NCI-H1105 (cell line): Measurements from ENCODE around the gene PPP6R2.
A peak's percentile ranks its signal among the peaks of the same experiment; 100 is the strongest.

Experiments
- DNase-seq: peaks from one replicate; lab custom pipeline; 2025; lab: John Stamatoyannopoulos, UW

The PPP6R2 gene, protein sequence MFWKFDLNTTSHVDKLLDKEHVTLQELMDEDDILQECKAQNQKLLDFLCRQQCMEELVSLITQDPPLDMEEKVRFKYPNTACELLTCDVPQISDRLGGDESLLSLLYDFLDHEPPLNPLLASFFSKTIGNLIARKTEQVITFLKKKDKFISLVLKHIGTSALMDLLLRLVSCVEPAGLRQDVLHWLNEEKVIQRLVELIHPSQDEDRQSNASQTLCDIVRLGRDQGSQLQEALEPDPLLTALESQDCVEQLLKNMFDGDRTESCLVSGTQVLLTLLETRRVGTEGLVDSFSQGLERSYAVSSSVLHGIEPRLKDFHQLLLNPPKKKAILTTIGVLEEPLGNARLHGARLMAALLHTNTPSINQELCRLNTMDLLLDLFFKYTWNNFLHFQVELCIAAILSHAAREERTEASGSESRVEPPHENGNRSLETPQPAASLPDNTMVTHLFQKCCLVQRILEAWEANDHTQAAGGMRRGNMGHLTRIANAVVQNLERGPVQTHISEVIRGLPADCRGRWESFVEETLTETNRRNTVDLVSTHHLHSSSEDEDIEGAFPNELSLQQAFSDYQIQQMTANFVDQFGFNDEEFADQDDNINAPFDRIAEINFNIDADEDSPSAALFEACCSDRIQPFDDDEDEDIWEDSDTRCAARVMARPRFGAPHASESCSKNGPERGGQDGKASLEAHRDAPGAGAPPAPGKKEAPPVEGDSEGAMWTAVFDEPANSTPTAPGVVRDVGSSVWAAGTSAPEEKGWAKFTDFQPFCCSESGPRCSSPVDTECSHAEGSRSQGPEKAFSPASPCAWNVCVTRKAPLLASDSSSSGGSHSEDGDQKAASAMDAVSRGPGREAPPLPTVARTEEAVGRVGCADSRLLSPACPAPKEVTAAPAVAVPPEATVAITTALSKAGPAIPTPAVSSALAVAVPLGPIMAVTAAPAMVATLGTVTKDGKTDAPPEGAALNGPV

DNA sequence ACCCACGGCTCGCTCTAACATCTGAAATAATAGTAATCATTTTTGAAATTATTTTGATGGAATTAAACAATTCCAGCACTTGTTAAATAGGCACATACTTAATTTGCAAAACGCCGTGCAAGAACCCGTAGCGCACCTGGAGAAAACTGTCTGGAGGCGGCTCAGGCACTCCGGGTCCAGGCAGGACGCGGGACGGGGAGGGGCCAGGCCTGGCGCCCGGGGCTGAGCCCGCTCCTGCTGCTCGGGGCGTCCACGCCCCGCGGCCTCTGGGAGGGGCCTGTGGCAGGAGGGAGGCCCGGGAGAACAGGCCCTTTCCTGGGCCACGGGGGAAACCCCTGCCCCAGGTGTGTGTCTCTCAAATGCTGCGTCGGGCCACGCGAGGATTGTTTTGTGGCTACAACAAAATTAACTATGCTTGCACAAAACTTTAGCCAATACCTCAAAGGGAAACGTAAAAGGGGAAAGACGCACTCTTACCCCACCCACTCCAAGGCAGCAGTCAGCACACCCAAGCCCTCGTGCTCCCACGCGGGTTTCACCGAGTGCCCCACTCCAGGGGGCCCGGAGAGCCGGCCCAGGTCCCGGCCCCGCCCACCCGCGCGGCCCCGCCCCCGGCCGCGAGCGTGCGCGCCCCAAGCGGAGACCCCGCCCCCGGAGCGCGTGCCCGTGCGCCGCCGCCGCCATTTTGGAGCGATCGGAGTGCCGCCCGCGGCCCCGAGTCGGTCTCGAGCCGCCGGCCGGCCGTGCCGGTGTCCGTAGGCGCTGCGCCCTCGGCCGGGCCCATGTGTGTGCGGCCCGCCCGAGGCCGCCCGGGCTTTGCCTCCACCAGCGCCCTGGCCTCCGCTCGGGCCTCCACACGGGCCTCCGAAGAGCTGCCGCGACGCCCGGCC lies at the start of gene PPP6R2:
Gene PPP6R2 (plus strand): TSS at position 677 of the 890 bp plus-strand sequence. CDS start 50,582 bp downstream, outside the sequence.
- DNase-seq = peak; percentile 51

DNA sequence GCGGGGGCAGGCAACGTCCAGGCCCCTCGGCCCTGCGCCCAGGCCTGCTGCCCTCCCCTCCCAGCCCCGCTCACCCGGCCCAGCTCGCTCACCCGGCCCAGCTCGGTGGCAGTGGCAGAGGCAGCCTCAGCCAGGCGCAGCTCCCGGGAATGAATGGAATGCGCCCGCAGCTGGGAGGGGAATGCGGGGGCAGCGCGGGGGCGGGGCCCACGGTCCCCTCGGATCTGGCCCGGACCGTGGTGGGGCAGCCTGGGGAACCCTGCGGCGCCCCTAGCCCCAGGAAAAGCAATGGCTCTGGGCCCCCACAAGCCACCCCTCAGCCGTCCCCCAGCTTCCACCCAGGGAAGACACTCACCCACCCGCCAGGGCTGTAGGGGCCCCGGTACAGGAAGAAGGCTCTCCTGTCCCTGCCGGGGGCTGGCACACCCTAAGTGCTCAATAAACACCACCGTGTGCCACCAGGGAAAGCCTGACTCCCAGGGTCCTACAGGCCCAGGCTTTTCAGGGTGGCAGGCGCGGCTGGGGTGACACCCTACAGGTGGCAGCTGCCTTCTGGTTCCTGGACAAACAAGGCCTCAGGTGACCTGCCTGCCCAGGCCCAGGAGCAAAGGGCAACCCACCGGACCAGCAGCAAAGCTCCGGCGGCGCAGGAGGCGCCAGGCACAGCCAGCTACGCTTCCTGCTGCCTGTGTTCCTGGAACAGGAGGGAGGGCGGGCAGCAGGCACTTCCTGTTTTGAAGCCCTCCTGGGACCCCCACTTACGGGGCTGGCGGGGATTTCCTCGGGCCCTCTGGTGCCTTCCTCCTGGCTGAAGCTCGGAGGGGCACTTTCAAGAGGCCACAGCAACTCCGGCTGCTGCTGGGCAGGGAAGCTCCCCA lies 49.4 kb upstream of the PPP6R2 start:
- no peak for DNase-seq

DNA sequence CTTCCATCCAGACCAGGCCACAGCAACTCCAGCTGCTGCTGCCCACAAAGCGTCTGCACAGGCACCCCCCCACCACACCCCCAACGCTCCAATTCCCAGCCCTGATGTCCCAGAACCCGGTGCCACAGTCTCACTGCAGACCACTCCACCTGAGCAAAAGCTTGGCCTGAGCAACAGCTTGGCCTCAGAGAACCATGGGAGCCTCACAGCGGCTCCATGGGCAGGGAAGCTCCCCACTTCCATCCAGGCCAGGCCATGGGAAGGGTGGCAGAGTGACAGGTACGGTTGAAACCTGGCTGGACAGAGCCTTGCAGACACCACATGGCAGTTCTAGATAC lies 48.8 kb upstream of the PPP6R2 start:
- no peak for DNase-seq

DNA sequence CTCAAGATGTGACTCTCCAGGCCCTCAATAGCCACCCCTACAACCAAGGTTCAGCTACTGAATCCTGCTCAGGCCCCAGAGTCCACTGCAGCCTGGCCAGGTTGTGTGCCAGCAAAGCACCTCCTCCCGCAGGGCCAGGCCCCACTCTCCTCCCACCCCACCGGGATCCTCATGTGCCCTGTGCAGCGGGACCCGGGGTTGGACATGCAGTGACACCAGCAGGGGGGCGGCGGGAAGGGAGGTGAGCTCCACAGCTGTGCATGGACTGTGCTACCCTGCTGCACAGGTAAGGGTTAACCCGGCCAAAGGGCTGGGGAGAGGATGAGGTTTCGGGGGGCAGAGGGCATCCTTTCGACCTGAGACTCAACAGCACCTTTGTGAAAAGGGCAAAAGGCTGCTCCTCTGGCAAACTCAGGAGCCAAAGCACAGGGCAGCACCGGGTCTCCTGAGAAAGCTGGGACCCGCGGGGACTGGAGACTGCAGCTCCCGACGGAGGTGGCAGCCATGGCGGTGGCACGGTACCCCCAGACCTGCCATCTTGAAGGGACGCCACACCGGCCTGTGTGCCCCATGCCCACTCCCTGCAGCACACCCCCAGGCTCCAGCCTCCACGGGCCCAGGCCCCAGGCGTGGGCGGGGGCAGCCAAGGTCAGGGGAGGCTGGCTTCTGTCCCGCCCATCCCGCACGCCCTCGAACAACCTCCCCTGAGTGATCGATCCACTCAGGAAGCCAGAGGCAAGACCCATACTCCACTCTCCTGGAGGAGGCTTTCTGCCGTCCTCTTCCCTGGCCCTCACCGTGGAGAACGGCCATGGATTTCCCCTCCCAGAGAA lies 46.3 kb upstream of the PPP6R2 start:
- no peak for DNase-seq

DNA sequence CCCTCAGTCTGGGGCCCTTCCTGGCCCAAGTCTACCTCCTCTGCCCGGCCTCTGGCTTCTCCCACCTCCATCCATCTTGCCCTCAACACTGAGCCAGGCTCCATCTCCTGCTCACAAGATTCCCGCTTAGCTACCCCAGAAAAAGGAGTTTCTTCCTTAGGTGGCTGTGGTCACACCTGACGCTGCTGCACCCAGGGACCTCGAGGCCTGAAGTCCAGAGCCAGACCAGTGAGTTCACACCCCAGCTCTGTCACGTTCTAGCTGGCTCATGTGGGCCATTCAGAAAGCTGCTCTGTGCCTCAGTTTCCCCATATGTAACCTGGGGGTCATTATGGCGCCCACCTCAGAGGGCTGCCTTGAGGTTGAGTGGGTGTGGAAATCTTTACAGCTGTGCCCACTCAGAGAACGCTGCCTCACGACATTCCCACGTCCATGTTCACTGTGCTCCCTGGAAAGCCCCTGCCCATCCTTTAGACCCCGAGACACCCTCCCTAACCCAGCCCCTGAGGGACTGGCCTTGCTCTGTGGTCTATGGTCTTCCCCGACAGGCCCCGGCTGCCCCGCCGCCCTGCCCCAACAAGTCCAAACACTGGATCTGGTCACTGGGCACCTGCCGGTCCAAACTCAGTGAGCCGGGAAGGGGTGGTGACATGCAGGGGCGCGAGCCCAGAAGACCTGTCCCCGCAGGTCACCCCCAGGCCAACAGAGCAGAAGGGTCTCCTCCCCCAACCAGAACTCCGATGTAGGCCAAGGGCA lies 45.4 kb upstream of the PPP6R2 start:
- no peak for DNase-seq

DNA sequence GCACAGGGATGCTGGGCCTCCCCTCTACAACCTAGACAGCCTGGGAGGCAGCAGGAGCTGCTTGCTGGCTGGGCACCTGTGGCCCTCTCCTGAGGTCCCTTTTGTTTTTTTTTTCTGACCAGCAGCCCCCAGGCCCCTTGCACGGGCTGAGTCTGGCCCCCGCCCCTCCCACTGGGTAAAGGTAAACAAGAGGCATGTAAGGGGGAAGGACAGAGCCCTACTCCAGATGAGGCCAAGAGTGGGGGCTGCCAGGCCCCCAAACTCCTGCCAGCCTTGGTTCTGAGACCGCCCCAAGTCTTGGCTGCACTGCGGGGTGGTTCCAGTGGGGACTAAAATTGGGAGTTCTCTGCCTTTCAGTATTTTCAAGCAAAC lies 44.9 kb upstream of the PPP6R2 start:
- DNase-seq = no peak

DNA sequence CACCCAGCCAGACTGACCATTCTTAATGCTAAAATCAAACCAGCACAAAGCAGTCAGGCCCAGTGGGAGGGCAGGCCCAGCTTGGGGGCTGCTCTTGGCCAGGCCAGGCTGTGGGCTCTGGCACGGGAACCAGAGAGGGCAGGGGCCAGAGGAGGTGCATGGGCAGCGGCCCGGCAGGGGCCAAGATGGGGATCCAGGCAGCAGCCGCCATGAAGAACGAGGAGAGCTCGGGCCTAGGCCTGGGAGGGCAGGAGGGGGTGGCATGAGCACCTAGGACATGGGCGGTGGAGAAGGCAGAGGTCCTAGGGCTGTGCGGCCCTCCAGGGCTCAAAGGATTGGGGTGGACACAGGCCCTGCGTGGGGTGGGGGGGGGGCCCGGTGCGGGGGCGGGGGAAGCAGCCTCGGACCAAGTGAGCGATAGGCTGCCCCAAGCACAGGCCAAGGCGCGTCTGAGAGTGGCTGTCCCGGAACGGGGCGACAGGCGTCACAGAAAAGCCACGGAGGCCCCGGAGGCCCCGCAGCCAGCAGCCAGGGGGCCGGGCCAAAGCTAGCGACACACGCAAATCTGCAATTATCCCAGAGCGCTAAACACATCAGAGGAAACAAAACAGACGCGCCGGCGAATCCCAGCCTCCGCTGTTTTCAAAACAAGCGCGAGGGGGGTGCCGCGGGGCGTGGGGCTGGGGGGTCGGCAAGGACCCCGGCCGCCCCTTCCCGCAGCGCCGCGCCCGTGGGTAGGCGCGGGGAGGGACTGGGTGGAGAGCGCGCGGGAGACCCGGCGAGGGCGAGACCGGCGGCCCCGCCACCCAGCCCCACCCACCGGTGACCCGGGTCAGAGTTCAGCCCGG lies 44.0 kb upstream of the PPP6R2 start:
- no peak for DNase-seq

DNA sequence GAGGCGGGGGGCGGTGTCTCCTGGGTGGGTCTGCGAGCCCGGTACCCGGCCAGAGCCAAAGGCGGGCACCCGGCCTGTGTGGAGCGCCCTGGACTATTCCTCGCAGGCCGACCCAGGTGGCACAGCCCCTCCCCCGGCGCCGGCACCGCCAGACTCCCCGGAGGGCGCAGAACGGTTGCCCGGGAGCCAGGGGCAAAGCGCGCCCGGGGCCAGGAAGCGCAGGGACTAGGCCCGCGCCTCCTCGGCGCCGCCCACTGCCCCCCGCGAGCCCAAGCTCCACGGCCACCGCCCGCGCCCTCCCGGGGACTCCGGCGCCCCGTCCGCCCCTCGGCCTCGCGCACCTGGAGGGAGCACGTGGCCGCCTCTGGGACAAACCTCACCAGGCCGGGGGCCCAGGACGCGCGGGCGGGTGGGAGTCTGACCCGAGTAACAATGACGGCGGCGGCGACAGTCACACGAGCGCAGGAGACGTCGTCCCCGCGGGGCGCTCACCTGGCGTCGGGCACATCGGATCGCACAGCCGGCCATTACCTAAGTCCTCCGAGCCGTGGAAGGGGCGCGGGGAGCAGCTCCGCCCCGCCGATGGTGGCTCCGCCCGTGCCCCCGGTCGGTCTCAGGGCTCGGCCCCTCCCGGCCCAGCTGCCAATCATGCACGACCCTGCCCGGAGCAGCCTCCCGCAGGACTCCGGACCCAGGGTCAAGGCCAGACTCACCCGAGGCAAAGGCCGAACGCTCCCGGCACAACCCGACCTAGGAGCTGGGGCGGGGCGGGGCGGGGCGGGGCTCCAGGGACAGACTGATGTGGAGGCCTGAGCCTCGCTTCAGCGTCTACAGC lies 43.1 kb upstream of the PPP6R2 start:
- DNase-seq = no peak

DNA sequence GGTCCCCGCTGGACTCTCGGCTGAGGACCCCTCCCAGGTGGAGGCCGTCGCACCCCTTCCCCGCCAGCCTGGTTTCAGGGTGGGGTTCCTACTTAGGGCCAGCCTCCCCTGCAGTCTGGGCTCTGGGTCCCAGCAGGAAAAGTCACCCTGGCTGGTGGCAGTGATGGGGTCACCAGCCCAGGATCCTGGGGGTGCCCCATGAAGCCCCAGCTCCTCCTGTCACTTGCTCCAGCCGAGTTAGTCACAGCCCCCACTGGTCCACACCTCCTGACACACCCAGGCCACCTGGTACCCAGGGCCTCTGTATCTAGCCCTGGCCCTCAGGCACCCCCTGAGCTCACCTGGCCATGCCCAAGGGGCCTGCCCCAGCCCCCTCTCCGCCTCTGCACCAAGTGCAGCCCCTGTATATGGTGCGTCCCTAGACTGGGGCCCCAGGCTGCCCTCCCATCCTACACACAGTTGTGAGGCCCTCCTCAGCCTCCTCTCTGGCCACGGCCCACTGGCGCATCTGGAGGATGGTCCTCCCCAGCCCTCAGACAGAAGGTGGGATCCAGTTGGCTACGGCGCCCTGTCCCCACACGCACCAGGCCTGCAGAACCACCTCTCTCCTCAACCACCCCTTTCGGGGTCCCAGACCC lies 42.4 kb upstream of the PPP6R2 start:
- DNase-seq = no peak

DNA sequence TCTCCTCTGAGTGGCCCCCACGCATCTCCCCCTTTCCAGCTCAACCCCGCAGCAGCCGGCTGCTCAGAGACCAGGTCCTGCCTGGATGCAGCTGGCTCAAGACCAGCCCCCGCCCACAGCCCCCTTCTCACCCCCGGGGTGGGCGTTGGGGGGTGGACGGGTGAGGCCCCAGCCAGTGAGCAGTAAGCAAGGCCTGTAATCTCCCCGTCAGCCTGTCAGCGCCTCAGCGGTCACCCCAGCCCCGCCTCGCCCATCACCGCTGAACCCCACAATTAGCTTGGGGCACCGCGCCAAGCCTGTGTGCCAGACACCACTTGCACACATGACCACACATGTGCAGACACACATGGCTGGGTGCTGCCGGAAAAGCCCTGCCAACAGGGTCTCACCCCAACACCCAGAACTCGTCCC lies 41.5 kb upstream of the PPP6R2 start:
- DNase-seq = peak; percentile 79

DNA sequence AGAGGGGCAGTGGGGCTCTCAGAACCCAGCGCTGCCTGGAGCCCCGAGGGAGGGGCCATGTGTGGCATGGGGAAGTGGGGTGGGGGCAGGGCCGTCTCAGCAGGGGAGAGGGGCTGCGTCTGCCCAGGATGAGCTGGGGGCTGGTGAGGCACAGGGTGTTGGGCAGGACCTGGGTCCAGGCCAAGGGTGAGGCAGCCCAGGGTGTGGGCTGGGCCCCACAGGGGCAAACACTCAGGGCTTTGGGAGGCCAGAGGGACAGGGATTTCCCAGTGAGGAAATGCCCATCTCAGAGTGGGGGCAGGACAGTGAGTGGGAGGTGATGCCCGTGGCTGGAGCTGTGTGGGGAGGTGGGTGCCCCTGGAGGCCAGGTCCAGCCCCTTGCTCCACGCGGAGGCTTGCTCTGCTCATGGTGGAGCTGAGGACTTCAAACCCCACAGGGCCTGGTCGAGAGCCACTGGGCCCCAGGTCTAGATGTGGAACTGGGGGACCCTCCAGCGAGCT lies 41.0 kb upstream of the PPP6R2 start:
- no peak for DNase-seq

DNA sequence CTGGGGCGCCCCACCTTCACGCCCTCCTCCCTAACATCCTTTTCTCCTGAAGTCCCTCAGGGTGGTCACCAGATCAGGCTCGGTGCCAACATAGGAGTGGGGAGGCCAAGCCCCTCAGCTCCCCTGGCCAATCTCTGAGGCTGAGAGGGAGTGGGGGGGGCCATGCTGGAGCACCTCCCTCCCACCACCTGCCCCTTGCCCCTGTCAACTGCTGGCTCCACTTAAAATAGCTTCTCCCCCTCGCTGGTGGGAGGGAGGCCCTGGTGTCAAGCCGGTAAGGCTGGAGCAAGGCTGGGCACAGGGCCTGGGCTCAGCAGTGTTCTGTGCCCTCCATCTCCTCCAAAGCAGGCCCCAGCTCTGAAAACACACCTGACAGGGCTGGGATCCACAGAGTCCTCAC lies 40.6 kb upstream of the PPP6R2 start:
- DNase-seq = no peak

DNA sequence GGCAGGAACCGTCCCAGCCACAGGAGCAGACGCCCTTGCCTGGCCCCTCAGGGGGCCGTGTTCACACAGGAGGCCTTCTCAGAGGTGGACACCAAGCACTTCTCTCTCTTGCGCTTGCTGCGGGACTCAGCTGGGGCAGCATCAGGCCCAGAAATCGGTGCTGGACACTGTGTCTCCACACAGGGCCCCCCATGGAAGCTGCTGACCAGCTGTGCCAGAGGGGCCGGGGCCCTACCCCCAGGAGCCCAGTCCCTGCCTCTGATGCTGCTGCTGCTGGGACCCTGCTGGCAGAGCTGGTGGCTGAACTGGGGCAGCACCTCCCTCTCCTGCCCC lies 39.6 kb upstream of the PPP6R2 start:
- no peak for DNase-seq

DNA sequence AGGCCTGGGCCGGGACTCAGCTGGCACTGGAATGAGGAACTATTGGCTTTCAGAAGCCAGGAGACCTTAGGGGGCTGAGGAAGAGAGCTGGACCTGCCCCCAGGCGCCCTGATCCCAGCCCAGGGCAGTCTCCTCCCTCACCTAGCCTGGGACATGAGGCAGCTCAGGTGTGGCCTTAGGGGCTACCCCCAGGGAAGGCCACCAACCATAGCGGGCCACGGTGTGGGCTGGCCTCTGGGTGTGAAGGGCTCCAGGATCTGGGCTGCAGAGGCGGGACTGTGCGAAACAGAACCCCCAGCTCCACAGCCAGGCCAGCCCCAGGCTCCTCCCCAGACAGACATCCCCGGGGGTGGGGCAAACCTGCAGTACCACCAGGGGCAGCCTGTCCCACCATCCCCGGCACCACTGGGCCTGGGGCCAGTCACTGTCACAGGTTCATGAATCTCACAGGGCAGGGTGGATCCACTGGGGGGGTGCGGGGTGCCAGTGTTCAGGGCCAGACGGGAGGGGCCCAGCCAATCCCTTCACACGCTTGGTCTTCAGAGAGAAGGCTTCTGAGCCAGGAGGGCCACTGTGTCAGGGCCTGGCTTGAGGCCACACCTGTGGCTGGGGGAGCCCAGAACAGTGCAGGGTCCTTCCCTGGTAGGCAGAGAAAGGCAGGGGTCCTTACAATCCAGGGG lies 39.1 kb upstream of the PPP6R2 start:
- no peak for DNase-seq

DNA sequence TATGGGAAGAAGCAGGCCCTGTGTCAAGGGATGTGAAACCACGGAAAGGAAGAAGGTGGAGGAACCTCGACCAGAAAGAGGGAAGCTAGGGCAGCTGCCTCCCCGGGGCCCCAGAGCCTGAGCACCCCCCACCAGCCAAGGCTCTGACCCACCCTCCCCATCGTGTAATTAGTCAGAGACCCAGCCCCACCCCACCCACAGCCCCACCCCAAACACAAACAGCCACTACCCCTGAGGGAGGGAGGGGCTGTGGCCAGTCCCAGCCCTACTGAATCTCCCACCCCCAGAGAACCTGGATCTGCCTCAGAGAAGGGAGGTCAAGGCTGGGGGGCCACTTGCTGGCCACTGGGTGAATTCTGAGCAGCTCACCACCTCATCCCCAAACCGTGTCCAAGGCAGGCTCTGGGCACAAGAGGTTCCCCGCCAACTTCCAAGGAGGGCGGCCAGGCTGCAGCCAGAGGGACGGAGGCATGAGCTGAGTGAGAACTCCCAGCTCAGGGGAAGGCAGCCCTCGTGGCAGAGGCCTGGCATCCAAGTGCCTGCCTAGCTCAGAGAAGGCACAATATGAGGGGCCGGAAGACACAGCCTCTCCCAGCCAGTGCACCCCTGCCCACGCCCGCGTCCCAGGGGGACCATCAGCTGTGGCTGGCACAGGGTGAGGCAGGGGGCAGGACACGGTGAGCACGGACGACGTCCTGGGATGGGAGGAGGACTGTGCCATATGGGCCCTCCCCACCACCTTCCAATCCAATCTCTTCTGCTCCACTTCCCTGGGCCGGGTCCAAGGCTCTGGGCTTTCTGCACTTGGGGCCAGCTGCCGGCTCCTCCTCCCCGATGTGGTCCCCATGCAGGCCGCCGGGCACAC lies 38.4 kb upstream of the PPP6R2 start:
- no peak for DNase-seq
